ENCODE results near the gene ASIC1.

The ASIC1 gene

DNA sequence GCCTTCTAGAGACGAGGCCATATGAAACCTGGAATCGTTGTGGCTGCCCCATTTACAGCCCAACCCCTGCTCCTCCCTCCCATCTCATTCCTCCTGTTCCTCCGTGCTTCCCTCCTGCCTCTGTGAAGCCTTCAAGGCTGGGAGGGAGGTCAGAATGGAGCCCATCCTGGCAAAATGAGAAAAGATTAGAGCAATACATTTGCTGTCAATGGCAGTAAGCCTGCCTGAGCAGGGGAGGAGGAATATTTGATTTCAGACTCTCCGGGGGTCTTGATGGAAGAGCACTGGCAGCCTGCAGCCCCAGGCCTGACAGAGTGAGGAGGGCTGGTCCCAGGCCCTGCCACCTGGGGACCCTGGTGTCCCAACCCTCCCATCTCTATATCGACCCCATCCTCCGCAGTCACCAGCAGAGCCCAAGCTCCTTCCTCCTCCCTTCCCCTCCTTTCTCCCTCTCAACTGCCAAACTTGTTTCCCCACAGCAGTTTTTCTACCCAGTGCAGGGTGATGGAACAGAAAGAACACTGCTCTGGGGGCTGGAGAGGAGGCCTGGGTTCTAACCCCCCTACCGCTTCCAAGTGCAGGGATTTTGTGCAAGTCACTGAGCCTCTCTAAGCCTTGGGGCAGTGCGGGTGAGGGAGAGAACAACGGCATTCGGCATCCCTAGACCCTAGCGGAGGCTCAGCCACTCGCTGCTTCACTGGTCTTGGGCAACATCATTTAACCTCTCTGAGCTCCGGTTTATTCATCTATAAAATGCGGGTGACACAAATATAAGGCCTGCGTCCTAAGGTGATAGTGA, 16.1 kb upstream of the ASIC1 start:
- DNase-seq, result no peak

DNA sequence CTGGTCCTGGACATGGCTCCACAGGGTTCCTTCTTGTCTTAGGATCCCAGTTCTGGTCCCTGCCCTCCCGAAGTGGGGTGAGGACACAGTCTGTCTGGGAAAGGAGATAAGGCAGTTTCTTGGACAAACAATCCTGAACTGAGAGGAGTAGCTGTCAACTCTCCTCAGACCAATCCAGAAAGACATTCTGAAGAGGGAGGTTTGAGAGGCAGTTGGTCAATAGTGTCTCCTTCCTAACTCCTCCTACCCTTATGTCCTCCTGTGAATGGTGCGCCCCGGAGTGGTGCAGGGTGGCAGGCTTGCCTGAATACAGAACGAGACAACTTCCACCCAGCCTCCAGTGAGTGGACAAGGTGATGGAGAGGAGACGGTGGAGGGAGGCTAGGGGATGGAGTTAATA, 15.4 kb upstream of the ASIC1 start:
- no peak for DNase-seq

DNA sequence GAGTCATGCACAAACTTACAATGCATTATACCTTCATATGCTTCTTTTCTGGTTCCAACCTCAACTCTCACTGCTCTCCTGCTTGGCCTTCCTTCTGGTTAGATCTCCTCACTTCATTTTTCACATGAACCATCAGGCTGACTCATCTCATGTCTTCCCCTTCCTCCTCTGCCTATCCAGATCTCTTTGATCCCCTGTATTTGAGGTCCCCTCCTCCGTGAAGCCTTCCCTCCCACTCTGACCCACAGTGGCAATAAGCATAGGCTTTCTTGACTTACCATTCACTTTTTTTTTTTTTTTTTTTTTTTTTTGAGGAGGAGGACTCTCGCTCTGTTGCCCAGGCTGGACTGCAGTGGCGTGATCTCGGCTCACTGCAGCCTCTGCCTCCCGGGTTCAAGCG, 14.7 kb upstream of the ASIC1 start:
- no peak for DNase-seq

DNA sequence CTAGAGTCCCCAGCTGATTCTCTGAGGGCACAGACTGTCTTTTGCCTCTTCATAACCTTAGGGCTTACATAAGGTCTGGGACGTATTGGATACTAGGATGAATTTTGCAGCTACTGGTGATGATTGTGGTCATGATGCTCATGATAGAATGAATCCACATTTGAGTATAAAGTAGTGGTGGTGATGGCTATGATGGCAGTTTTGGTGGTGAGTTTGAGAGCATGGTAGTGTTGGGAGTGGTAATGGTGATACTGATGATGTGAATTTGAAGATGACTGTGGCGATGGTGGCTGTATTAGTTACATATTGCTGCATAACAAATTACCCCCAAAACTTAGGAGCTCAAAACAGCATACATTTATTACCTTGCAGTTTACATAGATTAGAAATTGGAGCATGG, 14.1 kb upstream of the ASIC1 start:
- no peak for DNase-seq

DNA sequence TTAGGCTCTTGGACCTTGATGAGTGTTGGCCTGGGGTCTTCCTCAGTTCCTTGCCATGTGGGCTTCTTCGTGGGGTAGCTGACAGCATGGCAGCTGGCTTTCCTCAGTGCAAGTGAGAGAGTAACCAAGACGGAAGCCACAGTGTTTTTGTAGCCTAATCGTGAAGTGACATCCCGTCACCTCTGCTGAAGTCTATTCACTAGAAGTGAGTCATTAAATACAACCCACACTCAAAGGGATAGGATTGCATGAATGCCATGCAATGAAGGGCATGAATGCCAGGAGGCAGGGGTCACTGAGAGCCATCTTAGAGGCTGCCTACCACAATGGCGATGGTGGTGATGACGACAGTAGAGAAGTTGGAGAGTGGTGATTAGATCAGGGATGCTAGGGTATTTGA, 13.5 kb upstream of the ASIC1 start:
- DNase-seq, result no peak

DNA sequence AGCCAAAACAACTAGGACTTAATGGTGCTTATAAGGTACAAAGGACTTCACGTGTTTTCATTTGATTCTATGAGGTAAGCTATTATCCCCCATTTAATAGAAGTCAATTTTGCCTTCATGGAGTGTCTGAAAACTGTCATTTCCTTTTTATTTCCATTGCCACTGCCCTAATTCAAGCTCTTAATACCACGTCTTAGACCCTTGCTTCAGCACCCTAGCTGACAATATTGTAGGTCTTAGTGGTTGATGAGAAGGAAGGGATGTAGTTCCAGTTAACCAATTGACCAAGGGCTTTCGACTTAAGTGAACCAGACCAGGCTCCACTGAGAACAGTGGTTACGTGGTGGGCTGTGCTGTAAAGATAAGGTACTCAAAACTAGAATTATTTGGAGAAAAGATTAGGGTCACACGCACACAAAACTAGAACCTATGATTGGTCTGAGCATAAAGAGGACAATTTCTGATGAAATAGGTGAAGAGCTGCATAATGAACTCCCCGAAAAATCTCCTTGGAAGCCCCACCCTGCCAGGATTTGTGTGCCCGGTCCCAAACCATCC, 9.6 kb upstream of the ASIC1 start:
- DNase-seq, result no peak

DNA sequence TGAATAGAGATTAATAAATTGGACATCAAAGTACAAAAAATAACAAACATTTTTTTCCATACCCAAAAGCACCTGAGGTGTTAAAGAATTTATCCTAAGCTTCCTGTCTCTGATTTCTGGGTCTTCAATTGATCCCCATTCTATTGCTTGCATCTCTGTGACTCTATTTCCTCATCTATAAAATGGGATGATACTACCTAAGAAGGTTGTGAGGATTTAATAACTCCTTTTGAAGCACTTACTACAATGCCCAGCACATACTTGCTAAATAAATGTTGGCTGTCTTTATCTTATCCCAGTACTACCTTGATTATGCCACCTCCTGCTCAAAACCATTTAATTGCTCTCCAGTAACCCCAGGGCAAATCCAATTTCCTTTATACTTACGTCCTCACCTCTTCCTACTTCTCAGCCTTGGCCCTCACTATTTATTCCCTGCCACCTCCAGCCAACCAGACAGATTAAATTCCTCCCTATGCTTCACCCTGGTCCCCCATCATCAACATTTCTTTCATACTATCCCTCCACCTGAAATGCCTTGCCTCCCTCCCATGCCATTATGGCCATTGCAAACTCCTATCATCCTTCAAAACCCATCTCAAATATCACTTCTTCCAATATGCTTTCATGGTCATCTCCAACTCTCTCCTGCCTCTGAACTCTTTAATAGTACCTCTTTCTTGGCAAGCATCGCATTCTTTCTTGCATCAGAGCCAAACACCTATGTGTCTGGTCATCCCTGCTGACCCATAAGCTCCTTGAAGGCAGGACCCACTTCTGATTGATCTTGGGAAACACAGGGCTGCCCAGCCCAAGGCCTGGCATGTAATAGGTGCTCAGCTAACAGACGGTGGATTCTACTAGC, 7.9 kb upstream of the ASIC1 start:
- no peak for DNase-seq

DNA sequence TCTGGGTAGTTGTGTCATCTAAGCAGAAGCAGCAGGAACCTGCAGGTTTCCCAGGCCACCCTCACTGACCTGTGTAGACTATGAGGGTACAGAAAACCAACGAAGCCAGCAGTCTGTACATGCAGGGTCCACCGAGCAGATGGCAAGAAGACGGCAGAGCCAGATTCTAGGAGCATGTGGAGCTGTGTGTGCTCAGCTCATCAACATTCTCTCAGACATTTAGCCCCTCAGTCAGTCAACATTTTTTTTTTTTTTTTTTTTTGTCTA, 7.3 kb upstream of the ASIC1 start:
- DNase-seq, result no peak

DNA sequence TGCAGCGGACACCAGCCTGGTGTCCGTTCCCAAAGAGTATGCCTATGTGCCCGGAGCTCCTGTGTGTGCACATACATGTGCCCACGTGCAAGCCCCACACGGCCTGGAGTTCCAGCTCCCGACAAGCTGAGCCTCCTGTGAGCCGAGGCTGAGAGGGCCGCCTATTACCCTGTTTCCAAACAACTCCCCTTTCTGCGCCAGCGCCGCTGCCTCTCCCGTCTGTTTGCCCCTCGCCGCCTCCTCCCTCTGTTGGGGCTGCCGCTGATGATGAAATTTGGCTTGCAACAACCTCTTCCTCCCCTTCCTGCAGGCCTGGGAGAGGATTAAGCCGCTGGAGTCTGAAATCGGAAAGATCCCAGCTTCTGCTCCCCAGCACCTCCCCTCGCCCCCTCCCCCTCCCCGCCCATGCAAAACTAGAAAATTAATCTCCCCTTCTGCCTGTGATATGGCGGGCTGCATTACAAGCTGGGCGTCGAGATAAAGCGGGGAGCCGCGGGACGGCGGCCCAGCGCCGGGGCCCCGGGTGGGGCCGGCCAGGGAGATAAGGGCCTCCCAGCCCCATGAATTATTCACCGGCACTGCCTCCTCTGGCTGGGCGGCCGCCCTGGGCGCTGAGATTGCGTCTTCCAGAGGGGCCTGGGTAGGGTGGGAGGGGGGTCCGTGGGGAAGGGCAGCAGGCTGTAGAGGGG, 6.8 kb upstream of the ASIC1 start:
- peak; percentile 52 for DNase-seq

DNA sequence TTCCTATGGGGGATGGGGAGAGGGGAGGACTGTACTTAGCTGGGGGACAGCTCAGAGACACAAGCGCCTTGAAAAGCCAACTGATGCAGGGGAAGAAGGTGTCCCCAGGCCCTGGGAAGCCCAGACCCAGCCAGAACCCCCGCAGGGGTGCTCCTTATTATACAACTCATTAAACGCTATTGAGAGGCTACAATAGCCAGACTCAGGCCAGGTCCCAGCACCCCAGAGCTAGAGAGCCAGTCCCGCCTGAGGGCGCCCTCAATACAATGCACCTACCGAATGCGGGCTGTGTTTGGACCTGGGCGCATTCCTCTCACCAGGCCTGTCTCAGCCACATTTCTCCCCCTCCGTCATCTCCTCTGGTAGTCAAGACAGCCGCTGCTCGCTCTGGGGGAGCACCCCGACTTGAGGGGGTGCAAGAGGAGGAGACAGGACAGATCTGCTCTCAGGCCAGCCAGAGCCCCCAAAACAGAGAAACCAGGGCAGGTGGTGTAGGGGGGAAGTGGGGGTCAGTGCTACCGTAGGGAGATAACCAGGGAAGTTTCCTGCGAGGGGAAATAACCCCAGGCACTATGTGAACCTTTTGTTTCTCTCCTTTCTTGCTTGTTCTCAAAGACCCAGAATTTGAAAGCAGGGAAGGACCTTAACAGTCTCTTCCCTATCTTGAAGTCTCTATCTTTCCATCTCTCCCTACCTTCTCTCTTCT, 6.1 kb upstream of the ASIC1 start:
- DNase-seq, result no peak

DNA sequence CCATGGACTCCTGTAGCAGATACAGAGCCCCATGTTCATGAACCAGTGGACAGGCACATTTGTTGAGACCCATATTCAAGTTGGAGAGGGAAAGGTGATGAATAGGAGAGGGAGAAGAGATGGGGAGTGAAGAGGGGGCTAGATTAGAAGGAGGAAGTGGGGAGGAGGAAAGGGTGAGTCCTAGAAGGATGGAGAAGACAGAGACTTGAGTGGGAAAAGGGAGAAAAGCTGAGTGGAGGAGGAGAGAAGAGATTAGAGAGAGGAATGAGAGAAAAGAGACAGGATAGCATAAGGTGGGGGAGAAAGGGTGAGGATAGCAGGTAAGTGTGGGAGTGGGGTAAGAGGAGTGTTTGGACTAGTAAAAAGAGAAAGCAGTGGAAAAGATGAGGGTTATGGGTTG, 4.9 kb upstream of the ASIC1 start:
- no peak for DNase-seq

DNA sequence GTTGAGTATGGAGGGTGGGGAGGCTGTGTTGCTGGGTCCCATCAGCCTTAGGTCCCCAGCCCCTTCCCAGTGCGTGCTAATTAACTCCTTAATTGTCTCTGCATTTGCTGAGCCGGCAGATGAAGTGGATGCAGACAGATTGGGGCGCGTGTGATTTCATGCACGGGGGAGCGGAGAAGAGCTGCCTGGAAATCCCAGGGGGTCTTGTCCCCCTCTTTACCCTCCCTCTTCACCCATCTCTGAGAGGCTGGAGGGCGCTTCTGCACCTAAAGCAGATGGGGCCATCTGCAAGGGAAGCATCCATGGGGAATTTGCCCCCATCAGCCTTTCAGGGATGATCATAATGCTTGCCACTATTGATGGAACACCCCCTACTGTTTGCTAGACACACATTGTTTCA, 4.4 kb upstream of the ASIC1 start:
- no peak for DNase-seq

DNA sequence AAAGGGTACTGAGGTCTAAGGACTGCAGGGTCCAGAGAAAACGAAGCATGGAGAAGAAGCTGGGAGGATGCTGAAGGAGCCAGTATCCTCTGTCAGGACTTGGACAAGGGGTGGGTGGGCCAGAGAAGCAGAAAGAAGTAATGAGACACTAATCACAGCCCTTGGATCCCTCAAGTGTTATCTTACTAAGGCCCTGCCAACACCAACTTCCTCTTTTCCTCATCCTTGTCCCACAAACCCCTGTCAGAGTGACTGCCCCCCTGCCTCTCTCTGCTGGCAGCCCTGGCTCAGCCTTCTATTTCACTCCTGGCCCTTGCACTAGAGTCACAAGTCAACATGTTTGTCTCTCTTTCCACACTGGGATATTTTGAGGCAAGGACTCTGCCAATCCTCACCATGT, 3.8 kb upstream of the ASIC1 start:
- no peak for DNase-seq

DNA sequence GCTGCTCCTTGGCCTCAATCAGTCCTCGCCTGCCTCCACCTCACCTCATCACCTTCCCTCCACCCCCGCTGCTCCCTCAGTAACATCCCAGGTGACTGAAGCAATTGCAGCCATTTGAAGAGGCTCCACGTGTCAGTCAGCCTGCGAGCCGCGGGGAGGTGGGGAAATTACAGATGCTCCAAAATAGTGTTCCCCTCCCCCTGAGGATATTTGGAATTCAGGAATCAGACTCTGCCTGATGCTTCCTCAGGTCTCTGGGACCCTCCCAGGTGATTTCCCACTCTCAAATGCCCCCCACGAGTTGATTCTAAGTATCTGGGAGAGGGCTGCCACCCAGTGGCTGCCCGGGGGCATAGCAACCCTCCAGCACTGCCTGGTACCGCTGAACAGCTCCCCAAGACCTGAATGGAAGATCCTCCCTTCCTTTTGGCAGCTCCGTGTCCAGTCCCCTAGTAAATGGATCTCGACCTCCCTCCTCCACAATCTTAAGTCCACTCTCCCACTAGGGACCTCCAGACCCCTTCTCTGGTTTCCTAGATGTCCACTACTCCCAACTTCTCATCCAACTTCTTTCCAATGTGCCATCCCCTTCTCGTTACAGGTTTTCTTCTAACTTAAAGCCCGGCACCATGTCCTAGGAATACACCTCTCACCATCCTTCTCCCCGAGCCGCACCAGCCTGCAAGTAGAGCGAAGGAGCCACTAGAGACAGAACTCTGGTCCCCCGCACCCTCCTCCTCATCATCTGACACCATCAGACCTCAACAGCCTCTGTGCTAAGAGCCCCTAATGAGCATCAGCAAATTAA, 1.4 kb upstream of the ASIC1 start:
- peak; percentile 80 for DNase-seq

DNA sequence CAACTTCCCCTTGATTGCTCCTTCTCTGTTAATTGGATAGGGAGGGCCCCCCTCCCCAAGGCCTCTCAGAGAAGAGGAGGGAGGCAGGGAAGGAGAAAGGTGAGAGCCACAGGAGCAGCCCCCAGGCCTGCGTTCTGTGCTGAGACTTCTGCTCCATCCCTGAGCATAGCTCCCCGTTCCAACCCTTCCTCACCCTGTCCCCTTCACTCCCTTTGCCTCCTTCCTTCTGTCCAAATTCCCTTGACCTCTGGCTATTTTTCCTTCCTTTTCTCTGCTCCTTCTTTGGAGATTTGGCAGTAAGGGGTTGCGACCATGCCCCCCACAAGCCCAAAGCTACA, 788 bp upstream of the ASIC1 start:
- peak; percentile 39 for DNase-seq

DNA sequence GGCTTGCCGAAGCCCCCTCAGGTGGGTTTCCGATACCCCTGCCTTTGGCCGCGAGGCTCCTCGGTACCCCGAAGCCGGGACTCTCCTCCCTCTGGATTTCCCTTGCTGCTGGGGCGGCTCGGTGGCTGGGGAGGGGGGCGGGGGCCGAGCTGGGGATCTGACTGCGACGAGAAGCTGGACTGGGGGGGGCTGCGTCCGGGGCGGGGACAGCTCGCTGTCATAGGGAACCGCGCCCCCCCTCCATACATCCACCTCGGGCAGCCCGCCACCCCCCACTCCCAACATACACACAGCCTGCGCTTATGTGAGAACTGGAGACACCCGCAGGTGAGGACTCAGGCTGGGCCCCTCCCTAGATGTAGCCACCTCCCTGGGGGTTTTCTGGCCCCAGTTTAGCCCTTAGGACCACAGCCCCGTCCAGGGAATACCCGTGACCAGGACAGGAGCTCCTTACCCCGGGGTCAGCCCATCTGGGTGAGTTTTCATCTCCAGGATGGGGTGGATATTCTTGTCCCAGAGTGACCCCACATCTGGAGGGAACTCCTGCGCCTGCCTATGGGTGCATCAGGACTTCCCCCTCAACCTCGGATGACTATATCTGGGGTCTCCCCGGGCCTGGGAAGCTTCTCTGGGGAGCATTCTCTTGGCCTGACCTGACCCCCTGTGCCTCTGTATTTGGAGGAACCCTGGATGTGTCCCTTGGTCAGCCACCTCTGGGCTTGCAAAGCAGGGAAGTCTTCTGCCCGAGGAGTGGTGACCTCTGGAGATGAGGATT, 687 bp downstream of the ASIC1 start:
- DNase-seq, result peak; percentile 42

DNA sequence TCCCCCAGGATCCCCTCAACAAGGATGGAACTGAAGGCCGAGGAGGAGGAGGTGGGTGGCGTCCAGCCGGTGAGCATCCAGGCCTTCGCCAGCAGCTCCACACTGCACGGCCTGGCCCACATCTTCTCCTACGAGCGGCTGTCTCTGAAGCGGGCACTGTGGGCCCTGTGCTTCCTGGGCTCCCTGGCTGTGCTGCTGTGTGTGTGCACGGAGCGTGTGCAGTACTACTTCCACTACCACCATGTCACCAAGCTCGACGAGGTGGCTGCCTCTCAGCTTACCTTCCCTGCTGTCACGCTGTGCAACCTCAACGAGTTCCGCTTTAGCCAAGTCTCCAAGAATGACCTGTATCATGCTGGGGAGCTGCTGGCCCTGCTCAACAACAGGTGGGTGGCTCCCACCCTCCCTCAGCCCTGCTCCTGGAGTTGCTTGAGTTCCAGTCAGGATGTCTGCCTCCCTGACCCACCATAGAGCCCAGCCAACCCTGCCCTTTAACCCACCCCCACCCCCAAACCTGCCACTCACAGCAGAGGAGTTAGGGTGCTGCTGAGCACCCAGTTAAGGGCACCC, 1.4 kb downstream of the ASIC1 start:
- DNase-seq, result peak; percentile 75

DNA sequence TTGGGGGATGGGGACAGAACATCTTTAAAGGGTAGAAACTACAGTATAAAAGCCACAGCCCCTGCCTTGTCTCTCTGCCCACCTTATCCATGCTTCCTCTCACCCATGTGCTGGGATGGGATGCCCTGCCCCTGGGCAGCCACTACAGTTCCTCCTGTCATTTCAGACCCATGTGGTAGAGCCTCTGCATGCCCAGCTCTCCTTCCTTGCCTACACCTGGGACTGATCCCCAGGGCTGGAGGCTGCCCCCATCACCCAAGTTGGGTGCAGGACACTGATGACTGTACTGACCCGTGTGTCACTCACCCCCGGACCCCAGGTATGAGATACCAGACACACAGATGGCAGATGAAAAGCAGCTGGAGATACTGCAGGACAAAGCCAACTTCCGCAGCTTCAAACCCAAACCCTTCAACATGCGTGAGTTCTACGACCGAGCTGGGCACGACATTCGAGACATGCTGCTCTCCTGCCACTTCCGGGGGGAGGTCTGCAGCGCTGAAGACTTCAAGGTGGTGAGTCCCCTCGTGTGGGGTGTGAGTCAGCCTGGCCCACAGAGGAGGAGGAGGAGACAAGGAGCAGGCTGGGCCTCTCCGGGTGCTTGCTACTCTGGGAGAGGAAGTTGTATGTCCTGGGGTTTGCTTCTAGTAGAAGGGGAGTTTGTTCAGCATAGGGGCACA, 2.2 kb downstream of the ASIC1 start:
- no peak for DNase-seq

DNA sequence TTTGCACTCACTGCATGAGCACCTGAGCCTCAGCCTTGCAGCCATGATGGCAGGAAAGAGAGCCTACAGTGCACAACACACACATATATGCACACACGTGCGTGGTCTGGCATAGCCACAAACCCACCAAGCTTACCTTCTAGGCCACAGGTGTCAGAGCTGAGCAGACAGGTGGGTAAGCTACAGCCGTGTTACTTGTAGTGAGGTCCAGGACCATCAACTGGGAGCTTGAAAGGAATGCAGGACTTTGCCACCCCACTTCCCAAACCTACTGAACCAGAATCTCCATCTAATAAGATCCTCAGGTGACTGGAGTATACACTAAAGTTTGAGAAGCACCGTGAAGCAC, 2.7 kb downstream of the ASIC1 start:
- DNase-seq, result no peak

DNA sequence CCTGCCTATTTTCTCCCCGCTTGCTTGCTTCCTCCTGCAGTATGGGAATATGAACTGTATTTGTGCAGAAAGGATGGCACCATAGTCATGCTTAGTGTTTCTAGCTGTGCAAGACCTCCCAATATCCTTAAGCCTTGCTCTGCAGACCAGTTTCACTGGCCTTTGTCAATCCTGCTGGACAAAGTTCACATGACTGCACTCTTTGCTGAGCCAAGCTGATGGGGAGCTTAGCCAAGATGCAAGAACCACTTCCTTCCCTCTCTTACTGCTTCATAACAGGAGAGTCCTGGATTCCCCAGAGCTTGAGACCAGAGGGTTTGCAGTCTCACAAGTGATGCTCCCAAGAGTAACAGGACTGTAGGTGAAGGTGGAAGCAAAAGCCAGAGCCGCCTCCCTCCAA, 3.8 kb downstream of the ASIC1 start:
- DNase-seq, result no peak

Data from DMS53 (cell line).